Esophagus mucosa (tissue), 1 donor: Measurements from ENCODE around the gene IFT122. TPM values are rescaled to one million over a fixed set of nuclear protein-coding genes. Genes with fewer than 3 reads are reported as not detected.

Experiments used
- ATAC-seq: fragments of 200-7000 bp; cut with Tn5 transposase; one replicate; pipeline ENCODE4 v1.9.1; 2020
- total RNA-seq: library from RNA; stranded (reverse); gene quantifications from one replicate; pipeline ENCODE4 v1.2.4, GENCODE V29; 2023
- donor health status: DM: yes; HTN: yes; CAD: no.

Gene IFT122
- total RNA-seq, 1 donor from 2014 or later = 11.2 TPM

DNA sequence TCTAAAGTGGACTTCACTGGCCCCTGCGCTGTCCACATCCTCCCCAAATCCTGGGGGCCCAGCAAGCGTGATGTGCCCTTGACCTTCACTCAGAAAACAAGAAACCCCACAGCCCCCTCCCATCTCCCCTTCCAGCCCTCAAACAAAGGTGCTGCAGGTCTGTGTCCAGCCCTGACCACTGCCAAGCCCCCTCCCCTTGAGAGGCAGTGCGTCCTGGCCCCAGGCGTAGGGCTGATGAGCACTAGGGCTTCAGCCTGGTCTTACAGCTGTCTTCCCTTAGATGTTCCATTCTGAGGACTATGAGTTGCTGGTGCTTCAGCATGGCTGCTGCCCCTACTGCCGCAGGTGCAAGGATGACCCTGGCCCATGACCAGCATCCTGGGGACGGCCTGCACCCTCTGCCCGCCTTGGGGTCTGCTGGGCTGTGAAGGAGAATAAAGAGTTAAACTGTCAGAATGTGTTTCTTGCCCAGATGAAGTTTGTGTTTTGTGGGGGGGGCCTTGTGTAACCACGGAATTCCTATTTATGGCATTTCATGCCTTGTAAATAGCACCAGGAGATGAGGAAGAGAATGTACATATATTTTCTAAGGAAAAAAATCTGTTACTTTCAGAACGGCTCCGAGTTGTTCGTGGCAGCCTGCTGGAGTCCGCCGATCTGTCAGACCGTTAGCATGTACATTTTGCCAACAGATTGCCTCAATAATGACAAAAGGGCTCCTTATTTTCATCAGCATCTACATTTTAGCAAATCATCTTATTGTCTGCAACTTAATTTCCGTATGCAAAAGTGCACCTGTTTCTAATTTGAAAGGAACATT lies 80.1 kb downstream of the IFT122 start:
- no peak for ATAC-seq

DNA sequence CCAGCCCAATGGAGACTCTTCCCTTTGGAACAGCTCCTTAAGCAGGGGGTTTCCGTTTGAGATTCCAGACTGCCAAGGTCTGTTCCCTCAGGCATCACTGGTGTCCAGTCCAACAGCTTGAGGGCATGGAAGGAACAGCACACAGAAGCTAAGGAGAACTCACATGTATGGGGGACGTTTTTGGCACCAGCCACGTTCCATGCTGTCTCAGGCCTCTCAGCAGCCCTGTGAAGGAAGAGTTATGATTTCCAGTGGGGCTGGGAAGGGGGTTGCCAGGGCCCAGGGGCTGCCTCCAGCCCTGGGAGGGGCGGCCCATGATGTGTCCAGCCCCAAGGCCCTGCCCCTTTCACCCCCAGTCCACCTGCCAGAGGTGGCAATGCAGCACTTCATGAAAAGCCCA lies 80.9 kb downstream of the IFT122 start:
- ATAC-seq = no peak

DNA sequence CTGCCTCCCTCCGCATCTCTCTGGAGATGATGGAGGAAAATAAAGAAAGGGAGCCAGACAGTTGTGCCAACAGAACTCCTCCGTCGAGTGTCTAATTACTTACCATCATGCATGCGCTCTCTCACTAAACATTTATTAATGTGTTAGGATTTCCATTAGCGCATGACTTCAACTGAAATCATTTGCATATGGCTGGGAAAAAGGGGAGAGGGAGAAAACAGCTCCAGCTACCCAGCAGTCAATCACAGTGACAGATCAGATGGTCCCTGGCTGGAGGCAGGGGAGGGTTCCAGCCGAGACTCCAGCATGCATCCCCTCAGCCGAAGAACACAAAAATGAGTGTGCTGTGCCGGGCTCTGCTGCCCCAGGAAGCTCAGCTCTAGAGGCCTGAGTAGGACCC lies 81.6 kb downstream of the IFT122 start:
- no peak for ATAC-seq

DNA sequence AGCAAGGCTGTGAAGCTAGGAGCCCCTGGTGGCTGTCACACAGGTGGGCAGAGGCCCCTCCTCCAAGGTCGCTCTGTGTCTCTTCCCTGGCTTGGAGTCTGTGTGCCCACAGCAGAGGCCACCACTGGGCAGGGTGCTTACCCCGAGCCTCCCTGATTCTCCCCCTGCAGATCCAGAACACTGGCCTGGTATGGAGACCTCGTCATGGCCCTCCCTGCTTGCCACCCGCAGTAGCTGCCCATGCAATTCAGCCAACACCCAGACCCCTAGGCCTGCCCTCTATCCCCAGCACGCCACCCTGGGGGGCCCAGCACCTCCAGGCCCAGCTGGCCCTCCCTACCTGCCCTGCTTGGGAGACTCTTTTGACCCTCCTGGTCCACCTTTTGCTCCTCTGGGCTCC lies 82.9 kb downstream of the IFT122 start:
- ATAC-seq = no peak

DNA sequence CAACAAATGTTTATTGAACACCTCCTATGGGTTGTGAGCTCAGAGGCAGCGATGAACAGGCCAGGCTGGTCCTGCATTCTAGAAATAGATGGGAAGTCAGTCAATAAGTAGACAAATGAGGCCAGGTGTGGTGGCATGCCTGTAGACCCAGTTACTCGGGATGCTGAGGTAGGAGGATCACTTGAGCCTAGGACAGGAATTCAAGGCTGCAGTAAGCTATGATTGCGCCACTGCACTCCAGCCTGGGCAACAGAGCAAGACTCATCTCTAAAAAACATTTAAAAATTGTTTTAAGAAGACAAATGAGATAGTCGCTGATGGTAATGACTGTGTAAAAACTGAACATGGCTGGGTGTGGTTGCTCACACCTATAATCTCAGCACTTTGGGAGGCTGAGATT lies 84.1 kb downstream of the IFT122 start:
- ATAC-seq = no peak

DNA sequence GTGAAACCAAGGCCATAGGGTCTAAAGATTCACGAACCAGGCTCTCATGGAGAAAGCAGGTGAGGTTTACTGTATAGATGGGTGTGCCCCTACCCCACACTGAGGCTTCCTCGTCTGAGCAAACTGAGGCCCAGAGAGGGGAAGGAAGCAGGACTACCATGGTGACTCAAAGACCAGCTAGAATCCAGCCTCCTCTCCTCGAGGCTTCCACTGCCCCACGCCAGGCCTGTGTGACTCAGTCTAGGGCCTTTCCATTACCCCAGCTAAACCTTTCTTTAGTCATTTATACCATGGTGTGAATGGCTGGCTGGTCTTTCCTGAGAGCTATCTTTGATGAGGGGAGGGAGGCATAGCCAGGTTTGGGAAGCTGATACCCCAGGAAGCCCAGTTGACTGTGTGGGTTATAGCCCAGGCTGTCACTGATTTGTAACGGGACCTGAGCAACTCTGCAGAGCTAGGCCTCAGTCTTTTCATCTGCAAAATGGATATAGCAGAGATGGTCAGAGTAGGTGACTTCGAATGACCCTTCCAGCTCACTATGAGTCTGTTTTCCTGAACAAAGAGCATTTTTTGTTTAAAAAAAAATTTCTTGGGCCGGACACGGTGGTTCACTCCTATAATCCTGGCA lies 85.4 kb downstream of the IFT122 start:
- peak; percentile 64 for ATAC-seq

DNA sequence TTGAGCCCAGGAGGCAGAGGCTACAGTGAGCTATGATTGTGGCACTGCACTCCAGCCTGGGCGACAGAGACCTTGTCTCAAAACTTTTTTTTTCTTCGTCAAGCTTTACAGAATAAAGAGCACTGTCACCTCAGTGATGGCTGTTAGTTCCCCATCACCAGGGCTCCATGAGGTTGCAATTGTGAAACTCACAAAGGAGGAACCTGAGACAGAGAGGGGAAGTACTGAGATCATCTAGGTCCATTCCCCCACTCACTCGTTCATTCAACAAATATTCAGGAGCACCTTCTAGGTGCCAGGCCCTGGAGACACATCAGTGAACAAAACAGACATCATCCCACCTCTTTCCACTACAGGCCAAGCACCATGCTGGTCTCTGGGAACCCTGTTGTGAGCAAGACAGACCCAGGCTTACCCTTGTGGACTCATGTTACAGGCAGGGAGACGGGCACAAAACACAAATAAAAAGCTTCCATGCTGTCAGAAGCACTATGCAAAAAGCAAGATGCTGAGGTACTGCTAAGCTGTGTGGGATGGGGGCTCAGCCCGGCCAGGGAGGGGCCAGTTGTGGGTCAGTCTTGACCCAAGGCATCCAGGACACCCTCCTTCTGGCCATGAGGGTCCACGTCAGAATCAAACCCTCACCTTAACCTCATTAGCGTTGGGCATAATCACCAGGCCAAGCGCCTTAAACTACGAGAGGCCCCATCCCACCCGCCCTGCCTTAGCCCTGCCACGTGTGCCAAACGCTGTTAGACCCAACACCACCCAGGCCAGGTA lies 86.3 kb downstream of the IFT122 start:
- ATAC-seq = no peak

DNA sequence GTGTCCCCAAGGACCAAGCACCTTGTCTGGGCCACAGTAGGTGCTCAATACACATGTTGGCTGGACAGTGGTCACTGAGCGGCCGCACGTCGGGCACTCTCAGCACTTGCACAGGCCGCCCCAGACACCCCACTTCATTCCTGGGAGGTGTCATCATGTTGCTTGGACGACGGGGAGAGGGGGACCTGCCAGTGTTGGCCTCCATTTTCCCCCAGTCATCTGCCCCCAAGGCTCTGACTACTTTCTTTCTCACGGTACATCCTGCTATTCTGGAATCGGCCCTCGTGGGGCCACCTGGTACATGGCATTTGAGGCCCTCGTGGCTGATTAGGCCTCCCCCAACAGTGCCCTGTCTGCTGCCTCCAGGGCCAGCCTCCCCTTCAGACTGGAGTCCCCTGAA lies 87.2 kb downstream of the IFT122 start:
- ATAC-seq = no peak

DNA sequence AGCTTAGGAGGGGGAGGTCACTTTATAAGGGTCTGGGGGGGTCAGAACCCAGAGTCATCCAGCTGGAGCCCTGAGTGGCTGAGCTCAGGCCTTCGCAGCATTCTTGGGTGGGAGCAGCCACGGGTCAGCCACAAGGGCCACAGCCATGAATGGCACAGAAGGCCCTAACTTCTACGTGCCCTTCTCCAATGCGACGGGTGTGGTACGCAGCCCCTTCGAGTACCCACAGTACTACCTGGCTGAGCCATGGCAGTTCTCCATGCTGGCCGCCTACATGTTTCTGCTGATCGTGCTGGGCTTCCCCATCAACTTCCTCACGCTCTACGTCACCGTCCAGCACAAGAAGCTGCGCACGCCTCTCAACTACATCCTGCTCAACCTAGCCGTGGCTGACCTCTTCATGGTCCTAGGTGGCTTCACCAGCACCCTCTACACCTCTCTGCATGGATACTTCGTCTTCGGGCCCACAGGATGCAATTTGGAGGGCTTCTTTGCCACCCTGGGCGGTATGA lies 88.6 kb downstream of the IFT122 start, which contains the start of gene RHO:
TSS of gene RHO (plus strand) at position 51 of the 512 bp plus-strand sequence. CDS start at position 146, 95 bp downstream.
- no peak for ATAC-seq

DNA sequence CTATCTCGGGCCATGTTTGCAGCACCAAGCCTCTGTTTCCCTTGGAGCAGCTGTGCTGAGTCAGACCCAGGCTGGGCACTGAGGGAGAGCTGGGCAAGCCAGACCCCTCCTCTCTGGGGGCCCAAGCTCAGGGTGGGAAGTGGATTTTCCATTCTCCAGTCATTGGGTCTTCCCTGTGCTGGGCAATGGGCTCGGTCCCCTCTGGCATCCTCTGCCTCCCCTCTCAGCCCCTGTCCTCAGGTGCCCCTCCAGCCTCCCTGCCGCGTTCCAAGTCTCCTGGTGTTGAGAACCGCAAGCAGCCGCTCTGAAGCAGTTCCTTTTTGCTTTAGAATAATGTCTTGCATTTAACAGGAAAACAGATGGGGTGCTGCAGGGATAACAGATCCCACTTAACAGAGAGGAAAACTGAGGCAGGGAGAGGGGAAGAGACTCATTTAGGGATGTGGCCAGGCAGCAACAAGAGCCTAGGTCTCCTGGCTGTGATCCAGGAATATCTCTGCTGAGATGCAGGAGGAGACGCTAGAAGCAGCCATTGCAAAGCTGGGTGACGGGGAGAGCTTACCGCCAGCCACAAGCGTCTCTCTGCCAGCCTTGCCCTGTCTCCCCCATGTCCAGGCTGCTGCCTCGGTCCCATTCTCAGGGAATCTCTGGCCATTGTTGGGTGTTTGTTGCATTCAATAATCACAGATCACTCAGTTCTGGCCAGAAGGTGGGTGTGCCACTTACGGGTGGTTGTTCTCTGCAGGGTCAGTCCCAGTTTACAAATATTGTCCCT lies 89.6 kb downstream of the IFT122 start:
- no peak for ATAC-seq

DNA sequence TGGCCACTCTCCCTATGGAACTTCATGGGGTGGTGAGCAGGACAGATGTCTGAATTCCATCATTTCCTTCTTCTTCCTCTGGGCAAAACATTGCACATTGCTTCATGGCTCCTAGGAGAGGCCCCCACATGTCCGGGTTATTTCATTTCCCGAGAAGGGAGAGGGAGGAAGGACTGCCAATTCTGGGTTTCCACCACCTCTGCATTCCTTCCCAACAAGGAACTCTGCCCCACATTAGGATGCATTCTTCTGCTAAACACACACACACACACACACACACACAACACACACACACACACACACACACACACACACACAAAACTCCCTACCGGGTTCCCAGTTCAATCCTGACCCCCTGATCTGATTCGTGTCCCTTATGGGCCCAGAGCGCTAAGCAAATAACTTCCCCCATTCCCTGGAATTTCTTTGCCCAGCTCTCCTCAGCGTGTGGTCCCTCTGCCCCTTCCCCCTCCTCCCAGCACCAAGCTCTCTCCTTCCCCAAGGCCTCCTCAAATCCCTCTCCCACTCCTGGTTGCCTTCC lies 90.3 kb downstream of the IFT122 start:
- ATAC-seq = no peak

DNA sequence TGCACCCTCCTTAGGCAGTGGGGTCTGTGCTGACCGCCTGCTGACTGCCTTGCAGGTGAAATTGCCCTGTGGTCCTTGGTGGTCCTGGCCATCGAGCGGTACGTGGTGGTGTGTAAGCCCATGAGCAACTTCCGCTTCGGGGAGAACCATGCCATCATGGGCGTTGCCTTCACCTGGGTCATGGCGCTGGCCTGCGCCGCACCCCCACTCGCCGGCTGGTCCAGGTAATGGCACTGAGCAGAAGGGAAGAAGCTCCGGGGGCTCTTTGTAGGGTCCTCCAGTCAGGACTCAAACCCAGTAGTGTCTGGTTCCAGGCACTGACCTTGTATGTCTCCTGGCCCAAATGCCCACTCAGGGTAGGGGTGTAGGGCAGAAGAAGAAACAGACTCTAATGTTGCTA lies 90.8 kb downstream of the IFT122 start:
- no peak for ATAC-seq

DNA sequence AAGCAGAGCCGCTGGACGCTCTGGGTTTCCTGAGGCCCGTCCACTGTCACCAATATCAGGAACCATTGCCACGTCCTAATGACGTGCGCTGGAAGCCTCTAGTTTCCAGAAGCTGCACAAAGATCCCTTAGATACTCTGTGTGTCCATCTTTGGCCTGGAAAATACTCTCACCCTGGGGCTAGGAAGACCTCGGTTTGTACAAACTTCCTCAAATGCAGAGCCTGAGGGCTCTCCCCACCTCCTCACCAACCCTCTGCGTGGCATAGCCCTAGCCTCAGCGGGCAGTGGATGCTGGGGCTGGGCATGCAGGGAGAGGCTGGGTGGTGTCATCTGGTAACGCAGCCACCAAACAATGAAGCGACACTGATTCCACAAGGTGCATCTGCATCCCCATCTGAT lies 91.7 kb downstream of the IFT122 start:
- ATAC-seq = no peak

DNA sequence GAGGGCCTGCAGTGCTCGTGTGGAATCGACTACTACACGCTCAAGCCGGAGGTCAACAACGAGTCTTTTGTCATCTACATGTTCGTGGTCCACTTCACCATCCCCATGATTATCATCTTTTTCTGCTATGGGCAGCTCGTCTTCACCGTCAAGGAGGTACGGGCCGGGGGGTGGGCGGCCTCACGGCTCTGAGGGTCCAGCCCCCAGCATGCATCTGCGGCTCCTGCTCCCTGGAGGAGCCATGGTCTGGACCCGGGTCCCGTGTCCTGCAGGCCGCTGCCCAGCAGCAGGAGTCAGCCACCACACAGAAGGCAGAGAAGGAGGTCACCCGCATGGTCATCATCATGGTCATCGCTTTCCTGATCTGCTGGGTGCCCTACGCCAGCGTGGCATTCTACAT lies 92.2 kb downstream of the IFT122 start:
- ATAC-seq = no peak

DNA sequence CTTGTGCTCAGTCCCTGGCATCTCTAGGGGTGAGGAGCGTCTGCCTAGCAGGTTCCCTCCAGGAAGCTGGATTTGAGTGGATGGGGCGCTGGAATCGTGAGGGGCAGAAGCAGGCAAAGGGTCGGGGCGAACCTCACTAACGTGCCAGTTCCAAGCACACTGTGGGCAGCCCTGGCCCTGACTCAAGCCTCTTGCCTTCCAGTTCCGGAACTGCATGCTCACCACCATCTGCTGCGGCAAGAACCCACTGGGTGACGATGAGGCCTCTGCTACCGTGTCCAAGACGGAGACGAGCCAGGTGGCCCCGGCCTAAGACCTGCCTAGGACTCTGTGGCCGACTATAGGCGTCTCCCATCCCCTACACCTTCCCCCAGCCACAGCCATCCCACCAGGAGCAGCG lies 93.4 kb downstream of the IFT122 start:
- ATAC-seq = no peak

DNA sequence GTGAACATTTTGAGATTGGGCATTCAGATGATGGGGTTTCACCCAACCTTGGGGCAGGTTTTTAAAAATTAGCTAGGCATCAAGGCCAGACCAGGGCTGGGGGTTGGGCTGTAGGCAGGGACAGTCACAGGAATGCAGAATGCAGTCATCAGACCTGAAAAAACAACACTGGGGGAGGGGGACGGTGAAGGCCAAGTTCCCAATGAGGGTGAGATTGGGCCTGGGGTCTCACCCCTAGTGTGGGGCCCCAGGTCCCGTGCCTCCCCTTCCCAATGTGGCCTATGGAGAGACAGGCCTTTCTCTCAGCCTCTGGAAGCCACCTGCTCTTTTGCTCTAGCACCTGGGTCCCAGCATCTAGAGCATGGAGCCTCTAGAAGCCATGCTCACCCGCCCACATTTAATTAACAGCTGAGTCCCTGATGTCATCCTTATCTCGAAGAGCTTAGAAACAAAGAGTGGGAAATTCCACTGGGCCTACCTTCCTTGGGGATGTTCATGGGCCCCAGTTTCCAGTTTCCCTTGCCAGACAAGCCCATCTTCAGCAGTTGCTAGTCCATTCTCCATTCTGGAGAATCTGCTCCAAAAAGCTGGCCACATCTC lies 94.5 kb downstream of the IFT122 start:
- no peak for ATAC-seq

DNA sequence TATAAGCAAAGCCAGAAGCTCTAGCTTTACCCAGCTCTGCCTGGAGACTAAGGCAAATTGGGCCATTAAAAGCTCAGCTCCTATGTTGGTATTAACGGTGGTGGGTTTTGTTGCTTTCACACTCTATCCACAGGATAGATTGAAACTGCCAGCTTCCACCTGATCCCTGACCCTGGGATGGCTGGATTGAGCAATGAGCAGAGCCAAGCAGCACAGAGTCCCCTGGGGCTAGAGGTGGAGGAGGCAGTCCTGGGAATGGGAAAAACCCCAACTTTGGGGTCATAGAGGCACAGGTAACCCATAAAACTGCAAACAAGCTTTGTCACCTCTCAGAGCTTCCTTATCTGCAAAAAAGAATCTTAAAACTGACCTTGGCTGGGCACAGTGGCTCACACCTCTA lies 95.1 kb downstream of the IFT122 start:
- ATAC-seq = no peak

DNA sequence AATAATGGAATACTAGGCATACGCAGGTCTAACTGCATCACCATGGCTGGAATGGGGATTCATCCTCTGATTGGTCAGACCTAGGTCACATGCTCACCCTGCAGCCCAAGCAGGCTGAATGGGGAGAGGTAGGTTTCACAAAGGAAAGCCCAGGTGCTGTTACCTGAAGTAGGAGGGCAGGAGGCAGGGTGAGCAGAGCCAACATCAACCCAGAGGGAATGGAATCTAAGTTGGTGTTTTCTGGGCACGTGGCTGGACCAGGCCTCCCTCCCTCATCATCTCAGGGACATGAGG lies 96.3 kb downstream of the IFT122 start:
- ATAC-seq = no peak

DNA sequence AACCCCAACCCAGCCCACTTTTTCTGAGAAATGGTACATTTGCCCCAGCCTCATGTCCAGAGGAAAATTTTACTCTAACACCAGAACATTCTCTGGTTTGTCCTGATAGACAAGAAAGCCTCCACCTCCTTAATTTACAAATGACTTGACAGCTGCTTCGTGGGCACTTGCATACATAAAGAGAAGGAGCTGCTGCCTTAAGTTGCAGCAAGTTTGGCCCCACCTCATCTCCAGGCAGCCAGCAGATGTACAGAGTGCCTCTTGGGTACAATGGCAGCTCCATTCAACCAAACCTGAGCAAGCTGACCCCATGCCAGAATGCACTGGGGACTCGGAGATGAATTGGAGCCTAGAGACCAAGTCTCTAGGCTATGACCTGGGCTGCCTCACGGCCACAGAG lies 96.8 kb downstream of the IFT122 start:
- ATAC-seq = no peak

DNA sequence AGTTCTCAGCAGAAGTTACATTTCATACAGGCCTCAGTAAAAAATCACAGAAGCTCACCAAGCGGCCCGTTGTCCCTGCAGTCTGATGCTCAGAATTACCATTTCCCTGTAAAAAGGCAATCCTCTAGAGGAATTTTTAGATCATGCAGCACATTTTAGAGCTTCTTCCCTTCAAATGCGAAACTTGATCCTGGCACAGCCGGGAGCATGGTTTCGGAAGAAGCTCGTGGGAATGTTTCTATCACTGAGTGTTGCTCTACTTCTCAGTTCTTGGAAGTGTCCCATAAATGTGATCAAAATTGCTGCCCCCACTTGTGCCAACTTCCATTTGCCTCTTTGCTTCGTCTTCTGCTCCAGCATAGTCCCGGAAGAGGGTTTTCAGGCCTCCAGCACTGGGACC lies 99.2 kb downstream of the IFT122 start:
- ATAC-seq = no peak

DNA sequence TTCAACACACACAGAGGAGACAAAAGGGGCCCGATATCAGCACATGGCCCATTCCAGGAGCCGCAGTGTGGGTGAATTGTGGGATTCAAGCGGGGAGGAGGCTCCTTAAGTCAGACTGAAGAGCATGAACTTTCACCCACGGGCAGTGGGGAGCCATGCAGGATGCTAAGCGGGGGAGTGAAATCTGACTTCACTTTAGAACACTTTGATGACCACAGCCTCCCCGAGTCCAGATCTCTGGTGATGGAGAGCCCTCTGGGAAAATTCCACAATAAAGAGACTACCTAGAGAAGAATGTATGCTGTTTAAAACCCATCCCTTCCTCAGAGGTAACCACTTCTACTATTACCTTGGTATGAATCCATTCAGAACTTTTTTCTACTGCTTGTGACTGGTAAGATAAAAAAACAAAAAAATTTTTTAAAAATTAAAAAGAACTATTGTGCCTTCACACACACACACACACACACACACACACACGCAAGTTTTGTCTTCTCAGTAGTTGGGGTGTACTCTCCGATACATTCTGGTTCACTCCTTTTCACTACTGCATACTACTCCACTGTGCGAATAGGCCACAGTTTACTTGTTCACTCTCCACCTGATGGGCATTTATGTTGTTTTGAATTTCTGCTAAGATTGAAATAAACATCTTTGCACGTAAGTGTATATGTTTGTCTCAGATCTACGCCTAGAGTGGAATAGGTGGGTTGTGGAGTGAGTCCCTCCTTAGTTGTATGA lies 100.9 kb downstream of the IFT122 start:
- ATAC-seq = no peak
